GM19043 (cell line): Measurements from ENCODE around the gene EMB.
"Not testable (repeated sequence)": the region's sequence is repeated elsewhere in the genome, so short reads cannot be mapped to it uniquely, and the experiment has no call there.

ENCODE experiments used
- ATAC-seq: cut with Tn5 transposase; IDR thresholded peaks from one replicate; pipeline ENCODE4 v1.9.1; 2021; ENCODE audit warnings: low read depth; ENCODE audit not compliant: unreplicated experiment

The EMB gene, protein sequence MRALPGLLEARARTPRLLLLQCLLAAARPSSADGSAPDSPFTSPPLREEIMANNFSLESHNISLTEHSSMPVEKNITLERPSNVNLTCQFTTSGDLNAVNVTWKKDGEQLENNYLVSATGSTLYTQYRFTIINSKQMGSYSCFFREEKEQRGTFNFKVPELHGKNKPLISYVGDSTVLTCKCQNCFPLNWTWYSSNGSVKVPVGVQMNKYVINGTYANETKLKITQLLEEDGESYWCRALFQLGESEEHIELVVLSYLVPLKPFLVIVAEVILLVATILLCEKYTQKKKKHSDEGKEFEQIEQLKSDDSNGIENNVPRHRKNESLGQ

GRCh38 chr5:50440651-50441492, at the start of gene EMB:
Gene EMB (minus strand): TSS chr5:50441288. CDS start chr5:50441151, 137 bp downstream.
- peak; percentile 44 for ATAC-seq

DNA sequence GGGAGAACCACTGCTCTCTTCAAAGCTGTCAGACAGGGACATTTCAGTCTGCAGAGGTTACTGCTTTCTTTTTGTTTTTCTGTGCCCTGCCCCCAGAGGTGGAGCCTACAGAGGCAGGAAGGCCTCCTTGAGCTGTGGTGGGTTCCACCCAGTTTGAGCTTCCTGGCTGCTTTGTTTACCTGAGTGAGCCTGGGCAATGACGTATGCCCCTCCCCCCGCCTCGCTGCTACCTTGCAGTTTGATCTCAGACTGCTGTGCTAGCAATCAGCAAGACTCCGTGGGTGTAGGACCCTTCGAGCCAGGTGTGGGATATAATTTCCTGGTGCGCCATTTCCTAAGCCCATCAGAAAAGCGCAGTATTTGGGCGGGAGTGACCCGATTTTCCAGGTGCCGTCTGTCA, 48.4 kb upstream of the EMB start:
- ATAC-seq = not testable (repeated sequence)

GRCh38 chr5:50478790-50479189, 37.7 kb upstream of the EMB start:
- ATAC-seq = not testable (repeated sequence)

DNA sequence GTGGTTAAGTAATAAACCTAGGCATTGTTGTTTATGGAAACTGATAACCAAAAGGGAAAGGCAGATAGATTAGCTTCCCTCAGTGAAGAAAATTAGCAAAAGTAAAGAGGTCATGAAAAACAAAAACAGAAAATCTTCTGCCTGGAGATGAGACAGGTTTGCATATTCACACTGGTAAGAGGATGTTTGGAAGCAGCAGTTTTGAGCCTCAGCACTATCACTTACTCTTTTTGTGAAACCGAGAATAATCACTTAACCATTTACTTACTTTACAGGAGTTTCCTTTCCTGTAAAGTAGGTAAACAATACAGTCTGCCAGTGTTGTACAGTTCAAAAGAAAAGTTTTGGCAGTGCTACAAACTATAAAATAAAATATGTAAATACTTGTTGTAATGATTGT, 35.5 kb upstream of the EMB start:
- peak; percentile 99 for ATAC-seq

- ATAC-seq = not testable (repeated sequence)
Measured at GRCh38 chr5:50465015-50465414, 23.9 kb upstream of the EMB start.

- ATAC-seq = no peak
Measured at GRCh38 chr5:50463726-50464125, 22.6 kb upstream of the EMB start.

DNA sequence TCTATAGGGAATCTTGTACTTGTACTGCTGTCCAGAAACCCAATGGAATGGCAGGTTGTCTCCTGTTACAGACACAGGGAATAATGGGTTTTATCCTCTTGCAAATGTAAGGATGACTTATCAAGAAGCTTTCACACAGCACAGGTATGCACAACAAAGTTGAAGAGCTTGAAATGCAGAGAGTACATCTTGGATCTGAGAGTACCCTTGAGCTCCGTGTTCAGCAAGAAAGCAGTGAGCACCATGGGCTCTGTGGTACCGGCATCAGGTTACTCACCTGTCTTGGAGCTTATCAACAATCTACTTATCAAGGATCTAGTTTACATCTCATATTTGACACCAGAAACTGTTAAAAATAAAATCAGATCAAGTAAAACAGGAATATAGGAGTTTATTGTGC, 22.0 kb upstream of the EMB start:
- ATAC-seq = no peak

DNA sequence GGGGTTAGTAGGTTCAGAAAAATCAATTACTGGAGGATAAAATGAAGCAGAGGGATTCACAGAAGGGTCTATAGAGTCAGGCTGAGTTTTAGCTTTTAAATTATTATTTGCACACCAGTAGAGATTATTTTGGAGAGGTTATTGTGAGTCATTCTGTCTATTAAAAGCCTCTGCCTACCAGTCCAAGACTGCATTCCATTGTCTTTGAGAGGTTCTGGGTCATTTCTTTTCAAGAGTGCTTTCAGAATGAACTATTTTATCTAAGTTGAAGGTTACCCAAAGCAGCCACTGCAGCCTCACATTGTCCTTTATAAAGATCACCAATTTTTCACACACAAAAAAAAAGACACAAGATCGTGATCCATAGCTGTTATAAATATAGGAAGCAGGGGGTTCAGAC, 21.5 kb upstream of the EMB start:
- not testable (repeated sequence) for ATAC-seq

DNA sequence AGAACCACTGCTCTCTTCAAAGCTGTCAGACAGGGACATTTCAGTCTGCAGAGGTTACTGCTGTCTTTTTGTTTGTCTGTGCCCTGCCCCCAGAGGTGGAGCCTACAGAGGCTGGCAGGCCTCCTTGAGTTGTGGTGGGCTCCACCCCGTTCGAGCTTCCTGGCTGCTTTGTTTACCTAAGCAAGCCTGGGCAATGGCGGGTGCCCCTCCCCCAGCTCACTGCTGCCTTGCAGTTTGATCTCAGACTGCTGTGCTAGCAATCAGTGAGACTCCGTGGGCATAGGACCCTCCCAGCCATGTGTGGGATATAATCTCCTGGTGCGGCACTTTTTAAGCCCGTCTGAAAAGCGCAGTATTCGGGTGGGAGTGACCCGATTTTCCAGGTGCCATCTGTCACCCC, 17.3 kb upstream of the EMB start:
- not testable (repeated sequence) for ATAC-seq

GRCh38 chr5:50449241-50449640, 8.2 kb upstream of the EMB start:
- ATAC-seq = not testable (repeated sequence)

GRCh38 chr5:50447941-50448340, 6.9 kb upstream of the EMB start:
- no peak for ATAC-seq

DNA sequence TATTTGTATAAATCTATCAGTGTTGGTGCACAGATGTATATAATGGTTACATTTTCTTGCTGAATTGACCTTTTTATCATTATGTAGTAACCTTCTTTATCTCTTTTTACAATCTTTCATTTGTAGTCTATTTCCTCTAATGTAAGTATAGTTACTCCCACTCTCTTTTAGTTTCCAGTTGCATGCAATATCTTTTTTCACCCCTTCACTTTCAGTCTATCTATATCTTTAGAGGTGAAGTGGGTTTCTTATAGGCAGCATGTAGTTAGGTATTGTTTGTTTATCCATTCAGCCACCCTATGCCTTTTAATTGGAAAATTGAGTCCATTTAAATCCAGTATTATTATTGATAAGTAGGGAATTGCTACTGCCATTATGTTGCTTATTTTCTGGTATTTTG, 6.1 kb upstream of the EMB start:
- ATAC-seq = no peak

DNA sequence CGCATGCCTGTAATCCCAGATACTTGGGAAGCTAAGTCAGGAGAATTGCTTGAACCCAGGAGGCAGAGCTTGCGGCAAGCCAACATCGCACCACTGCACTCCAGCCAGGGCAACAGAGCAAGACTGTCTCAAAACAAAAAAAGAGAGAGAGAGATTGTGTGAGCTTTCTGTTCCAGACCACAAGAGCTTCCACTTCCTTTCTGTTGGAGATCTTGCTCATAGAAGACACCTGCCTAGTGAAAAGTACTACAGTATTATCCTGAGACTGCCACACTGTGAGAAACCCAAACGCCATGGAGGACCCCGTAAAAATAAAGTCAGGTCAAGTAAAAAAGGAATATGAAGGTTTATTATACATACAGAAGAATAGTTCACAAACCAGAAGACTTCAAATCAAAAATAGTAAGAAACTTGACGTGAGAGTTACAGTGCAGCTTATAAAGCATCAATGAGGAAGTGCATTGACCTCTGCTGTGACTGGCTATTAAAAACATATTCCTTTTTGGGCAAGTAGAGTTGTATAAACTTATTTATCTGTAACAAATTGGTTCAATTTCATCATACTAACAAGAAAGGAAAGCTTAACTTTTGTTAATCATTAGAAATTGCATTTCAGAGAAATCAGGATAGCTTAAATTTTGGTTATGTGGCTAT, 4.3 kb upstream of the EMB start:
- peak; percentile 73 for ATAC-seq

DNA sequence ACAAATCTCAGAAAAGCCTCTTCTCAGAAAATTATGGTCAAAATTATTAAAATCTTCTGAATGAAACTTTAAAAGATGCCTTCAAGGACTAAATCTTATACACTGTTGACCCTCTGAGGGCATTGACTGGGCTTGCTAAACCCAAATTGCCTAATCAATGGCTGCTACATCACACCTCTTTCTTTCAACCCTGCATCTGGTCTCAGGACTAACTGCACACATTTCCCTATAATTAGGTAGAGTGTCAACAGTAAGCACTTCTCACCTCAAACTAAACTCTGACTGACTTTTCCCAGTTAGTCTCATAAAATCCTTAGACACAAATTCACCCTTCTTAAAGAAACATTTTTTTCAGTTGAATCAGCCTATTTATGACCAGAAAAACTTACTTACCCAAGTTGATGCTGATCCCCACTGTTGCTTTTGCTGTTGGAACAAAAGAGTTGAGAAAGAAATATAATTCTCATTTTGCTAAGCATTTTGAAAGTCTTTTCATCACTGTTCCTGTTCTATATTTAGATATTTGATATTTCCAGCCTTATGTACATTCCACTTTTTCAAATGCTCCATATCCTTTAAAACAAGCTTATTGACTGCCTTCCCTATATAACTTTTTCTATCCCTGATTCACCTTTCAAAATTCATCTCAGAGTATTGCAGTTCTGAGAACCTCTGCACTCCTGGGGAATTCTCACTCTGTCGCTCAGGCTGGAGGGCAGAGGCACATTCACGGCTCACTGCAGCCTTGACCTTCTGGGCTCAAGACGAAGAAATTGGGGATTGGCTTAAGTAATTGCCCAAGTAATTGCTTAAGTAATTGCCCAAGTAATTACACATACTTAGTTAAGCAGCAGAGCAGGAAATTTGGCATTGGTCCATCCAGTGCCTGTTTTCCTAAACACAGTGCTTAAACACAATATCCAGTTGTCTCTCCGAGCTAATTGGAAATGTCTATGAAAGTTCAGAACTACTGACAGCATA, 1.8 kb upstream of the EMB start:
- ATAC-seq = not testable (repeated sequence)

- peak; percentile 4 for ATAC-seq
Measured at GRCh38 chr5:50441493-50441955, 436 bp upstream of the EMB start.

DNA sequence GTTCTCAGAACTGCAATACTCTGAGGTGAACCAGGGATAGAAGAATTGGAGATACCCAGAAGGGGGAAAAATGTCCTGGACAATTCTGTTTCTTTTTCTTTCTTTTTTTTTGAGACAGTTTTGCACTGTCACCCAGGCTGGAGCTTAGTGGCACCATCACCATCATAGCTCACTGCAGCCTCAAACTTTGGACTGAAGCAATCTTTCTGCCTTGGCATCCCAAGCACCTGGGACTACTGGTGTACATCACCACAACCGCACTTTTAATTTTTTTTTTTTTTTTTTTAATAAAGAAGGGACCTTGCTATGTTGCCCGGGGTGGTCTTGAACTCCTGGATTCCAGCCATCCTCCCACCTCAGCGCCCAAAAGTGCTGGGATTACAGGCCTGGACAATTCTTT, 1.9 kb downstream of the EMB start:
- no peak for ATAC-seq

DNA sequence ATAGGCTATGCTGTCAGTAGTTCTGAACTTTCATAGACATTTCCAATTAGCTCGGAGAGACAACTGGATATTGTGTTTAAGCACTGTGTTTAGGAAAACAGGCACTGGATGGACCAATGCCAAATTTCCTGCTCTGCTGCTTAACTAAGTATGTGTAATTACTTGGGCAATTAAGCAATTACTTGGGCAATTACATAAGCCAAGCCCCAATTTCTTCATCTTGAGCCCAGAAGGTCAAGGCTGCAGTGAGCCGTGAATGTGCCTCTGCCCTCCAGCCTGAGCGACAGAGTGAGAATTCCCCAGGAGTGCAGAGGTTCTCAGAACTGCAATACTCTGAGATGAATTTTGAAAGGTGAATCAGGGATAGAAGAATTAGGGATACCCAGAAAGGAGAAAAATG, 3.0 kb downstream of the EMB start:
- ATAC-seq = not testable (repeated sequence)

DNA sequence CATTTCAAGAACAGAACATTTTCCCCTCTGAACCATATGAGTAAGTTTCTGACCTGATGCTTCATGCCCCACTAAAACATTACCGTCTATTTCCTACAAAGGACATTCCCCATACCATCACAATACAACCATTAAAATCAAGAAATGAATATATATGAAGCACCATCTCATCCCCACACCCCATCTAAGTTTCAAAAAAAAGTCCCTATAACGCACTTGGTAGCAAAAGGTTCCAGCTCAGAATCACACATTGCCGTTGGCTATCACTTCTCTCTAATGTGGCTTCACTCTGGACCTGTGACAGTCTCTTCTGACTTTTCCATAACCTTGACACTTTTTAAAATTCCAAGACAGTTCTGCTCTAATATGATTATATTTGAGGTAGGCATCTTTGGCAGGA, 5.9 kb downstream of the EMB start:
- ATAC-seq = no peak

DNA sequence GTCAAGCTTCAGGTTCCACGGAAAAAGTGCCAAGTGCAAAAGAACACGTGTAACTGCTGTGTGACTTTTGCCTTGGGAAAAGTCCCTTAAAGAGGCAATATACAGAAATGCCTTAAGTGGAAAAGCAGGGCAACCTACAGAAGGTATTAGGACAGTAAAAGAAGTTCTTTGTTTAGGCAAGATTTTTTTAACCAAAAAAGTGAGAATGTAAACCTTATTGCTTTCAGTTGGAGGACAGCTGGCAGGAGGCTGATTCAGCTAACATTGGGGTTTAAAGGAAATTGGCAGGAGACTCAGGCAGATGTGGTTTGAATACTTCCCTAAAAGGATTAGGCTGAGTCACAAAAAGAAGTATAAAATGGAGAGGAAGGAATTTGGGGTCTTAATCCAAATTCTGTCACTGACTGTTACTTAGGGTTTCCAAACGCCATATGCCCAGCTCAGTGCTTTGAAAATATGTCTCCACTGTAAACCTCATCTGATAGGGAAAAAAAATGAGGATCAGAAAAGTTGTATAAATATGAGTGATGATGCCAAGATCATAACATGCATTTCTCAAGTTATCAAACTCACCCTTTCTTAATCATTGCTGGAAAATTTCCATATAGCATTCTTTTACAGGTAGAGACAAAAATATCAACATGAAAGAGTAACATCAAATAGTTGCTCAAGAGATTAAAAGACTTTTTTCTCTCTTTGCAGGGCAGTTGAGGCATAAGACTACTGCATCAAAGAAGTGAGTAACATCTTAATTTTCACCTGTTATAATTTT, 9.8 kb downstream of the EMB start:
- ATAC-seq = not testable (repeated sequence)
